ENCODE results near the gene PSMB3.
A peak's percentile ranks its signal among the peaks of the same experiment; 100 is the strongest.
"Not testable (repeated sequence)": the region's sequence is repeated elsewhere in the genome, so short reads cannot be mapped to it uniquely, and the experiment has no call there.

The PSMB3 gene

GRCh38 chr17:38749223-38750043 is 3.1 kb upstream of the PSMB3 start:
- no peak for DNase-seq (ENCODE audit: low read depth)

DNA sequence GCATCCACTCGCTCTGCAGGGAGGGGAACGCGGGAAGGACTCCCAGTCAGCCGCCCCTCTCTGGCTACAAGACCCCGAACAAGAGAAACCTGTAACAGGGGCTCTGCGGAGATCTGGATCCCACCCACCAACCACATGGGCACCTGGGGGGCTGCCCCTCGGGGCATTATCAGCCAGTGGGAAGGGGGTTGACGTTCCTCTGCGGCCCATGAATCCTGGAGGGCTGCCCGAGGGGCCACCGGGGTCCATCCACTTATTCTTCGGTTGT is 2.6 kb upstream of the PSMB3 start:
- no peak for DNase-seq (ENCODE audit: low read depth)

- no peak for DNase-seq (ENCODE audit: low read depth)
Observed at GRCh38 chr17:38750312-38751121, 2.0 kb upstream of the PSMB3 start.

GRCh38 chr17:38751144-38751807 is 1.3 kb upstream of the PSMB3 start:
- no peak for DNase-seq (ENCODE audit: low read depth)

DNA sequence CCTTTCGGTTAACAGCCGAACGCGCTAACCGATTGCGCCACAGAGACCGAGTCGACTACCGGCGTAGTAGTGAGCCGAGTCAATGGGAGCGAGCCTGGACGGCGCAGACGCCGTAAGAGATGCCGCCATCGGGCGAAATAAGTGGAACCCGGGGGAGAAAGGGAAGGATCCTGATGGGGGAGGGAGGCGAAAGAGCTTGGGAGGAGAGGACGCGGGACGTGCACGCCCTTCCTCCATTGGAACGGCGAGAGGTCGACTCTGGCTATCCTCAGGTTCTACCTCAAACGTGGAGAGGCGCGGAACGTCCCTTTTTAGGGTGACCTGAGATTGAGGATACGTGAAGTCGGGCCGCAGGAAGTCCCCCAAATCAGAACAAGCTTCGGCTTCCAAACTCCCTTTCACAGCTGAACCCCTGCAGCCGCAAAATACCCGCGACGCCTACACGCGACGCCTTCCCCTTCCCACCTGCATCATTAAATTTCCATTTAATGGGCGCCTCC is 683 bp upstream of the PSMB3 start:
- DNase-seq (ENCODE audit: low read depth): peak; percentile 72

GRCh38 chr17:38753071-38753506 is 548 bp downstream of the PSMB3 start:
- DNase-seq (ENCODE audit: low read depth): no peak

DNA sequence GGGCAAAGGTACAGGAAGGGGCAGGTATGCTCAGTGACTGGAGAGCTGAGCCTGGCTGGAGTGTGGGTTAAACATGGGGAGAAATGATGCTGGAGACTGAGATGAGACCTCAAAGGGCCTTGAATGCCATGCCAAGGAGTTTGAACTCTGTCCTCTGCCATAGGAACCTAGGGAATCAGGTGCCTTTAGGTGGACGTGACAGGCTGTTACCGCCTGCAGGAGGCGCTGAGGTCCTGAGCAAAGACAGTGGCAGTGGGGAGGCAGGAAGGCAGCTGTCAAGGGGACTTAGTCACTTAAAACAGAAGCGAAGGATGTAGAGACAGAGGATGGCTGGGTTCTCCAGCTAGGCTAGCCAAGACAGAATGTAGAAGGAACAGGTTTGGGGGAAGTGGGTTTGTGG is 9.1 kb downstream of the PSMB3 start:
- DNase-seq (ENCODE audit: low read depth): no peak

- no peak for DNase-seq (ENCODE audit: low read depth)
Observed at GRCh38 chr17:38762231-38762630, 9.7 kb downstream of the PSMB3 start.

GRCh38 chr17:38766341-38766740 is 13.8 kb downstream of the PSMB3 start:
- DNase-seq (ENCODE audit: low read depth): no peak

GRCh38 chr17:38768417-38768816 is 15.9 kb downstream of the PSMB3 start:
- no peak for DNase-seq (ENCODE audit: low read depth)

- no peak for DNase-seq (ENCODE audit: low read depth)
Observed at GRCh38 chr17:38773258-38773657, 20.7 kb downstream of the PSMB3 start.

DNA sequence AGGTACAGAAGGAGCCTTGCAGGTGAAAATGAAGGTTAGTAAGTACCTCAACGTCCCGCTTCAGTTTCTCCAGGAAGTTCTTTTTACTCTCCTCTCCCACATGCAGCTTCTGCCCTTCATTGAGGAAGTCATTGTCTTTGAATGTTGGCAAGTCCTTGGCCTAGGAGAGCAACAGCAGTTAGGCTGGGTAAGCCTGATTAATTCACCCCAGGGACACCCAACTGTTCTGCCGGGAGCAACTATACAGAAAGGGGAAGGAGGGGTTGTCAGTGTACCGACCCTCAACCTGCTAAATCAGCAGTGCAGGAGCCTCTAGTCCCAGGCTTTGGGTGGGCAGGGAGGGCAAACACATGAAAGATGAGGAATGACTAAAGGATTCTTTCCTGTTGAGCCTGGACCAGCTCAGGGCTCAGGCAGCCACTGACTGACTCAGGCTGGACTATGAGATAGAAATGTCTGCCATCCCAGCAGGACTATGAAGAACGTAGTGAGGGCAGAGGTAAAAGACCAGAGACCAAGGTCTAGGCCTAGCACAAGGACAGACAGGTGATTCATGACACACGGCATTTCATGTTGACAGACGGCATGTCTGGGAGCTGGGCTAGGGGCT is 25.2 kb downstream of the PSMB3 start:
- no peak for DNase-seq (ENCODE audit: low read depth)

GRCh38 chr17:38779965-38780752 is 27.6 kb downstream of the PSMB3 start:
- DNase-seq (ENCODE audit: low read depth): no peak

GRCh38 chr17:38783227-38783626 is 30.7 kb downstream of the PSMB3 start:
- DNase-seq (ENCODE audit: low read depth): no peak

GRCh38 chr17:38786372-38786771 is 33.8 kb downstream of the PSMB3 start:
- DNase-seq (ENCODE audit: low read depth): no peak

DNA sequence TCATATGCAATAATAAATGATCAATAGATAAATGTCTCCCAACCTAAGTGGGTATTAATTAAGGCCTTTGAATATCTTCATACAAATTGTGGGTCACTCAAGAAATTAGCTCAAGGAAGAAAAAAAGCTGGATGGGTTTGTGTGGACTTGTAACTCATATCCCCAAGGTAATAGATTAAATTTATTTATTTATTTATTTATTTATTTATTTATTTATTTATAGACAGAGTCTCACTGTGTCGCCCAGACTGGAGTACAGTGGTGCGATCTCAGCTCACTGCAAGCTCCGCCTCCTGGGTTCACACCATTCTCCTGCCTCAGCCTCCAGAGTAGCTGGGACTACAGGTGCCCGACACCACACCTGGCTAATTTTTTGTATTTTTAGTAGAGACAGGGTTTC is 35.5 kb downstream of the PSMB3 start:
- not testable (repeated sequence) for DNase-seq (ENCODE audit: low read depth)

GRCh38 chr17:38789185-38789584 is 36.6 kb downstream of the PSMB3 start:
- DNase-seq (ENCODE audit: low read depth): no peak

GRCh38 chr17:38790148-38790707 is 37.7 kb downstream of the PSMB3 start:
- DNase-seq (ENCODE audit: low read depth): not testable (repeated sequence)

DNA sequence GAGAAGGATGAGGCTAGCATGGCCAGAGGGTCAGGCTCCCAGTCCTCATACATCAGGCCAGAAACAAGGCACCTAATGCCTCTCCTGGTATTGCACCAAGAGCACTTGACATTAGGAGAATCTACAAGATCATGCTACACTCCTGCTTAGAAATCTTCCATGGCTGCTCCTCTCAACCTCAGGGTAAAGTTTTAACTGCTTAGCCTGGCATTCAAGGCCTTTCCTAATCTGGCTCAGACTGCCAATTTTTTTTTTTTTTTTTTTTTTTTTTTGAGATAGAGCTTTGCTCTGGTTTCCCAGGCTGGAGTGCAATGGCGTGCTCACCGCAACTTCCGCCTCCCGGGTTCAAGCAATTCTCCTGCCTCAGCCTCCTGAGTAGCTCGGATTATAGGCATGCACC is 38.6 kb downstream of the PSMB3 start:
- DNase-seq (ENCODE audit: low read depth): no peak

DNA sequence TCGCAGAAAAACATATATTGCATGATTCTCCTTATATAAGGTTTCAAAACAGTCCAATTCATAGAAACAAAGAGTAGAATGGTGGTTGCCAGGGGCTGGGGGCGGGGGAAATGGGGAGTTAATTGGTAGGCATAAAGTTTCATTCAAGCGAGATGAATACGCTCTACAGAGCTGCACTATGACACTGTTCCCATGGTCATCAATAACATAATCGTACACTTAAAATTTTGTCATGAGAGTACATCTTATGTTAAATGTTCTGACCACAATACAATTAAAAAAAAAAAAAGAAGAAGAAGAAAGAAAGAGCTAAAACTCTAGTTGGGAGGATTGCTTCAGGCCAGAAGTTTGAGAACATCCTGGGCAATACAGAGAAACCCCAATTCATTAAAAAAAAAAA is 41.7 kb downstream of the PSMB3 start:
- no peak for DNase-seq (ENCODE audit: low read depth)

DNA sequence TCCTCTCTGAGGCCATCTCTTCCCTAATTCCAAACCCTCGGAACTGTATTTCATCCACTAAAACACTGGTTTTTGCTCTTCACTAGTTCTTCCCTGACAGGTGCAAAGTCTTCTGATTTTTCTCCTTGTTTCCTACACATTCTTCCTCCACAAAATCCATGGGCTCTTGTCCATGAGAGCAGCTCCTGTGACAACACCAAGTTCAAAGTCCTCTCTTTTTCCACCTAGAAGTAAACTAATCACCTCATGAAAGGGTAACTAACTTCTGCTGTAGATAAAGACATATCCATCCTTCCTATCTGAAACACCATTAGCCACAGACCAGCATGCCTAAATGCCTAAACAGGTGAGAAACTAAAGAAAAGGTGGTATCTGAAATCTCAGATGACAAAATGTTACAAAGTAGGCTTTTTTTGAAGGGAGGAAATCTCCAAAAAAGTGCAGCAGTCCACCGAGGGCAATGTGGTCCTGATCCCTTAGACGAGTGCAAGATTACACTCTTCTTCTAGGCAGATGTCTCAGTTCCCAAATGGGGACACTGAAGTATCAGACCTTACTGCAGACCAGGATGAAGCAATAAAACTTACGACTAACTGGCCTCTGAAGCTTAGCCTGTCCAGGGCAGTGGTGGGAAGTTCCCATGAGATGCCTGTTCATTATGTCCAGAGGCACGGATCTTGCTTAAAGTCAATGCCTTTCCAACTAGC is 44.1 kb downstream of the PSMB3 start:
- no peak for DNase-seq (ENCODE audit: low read depth)
